ENCODE data around the gene TMEM14B. TPM values are rescaled to one million over a fixed set of nuclear protein-coding genes. Genes with fewer than 3 reads are reported as not detected.

Gene TMEM14B
- total RNA-seq (10 to 100 TPM; 41.8 to 44.1 TPM), total RNA-seq (15.9 to 55.8 (median 30.5) reads per million in 172 experiments)
- polyA plus RNA-seq (2013, experiment 1 of 2) = 71.0 TPM
- 64.8 TPM for polyA plus RNA-seq (2013, experiment 2 of 2)

GRCh38 chr6:10747251-10747972 lies at the start of gene TMEM14B:
TMEM14B (plus strand) TSS chr6:10747805; CDS start chr6:10749246, 1,441 bp downstream.
- peak within 1 kb of the TSS; percentile 86 for H3K4me3 Mint-ChIP-seq
- POLR2A ChIA-PET = interaction anchor here (0.7 to 3.4 kb wide), 7 partner anchors 10 to 737 kb away, joined by 3 to 64 read pairs (median 4); partner anchors contain the start of genes C6orf52, PAK1IP1, SMIM13 and TMEM14C
- Histone ChIP-seq H3K4me3 (ENCODE audit: low read length) (peak within 1 kb of the TSS; percentile 95), H3K4me1 (ENCODE audit: insufficient read depth, low read length) (peaks cover 35% of the 10 kb centered on the region), H3K27ac (ENCODE audit: low read depth in 1 of 2, low read length in 2 of 2) (peak within 1 kb of the TSS; percentile 60 to 75), H3K27me3 (ENCODE audit: control insufficient read depth in 1 of 2, insufficient read depth in 2 of 2, low read length in 2 of 2) (no peaks in the 10 kb centered on the region), H3K36me3 (ENCODE audit: insufficient read depth, low read length) (peaks cover 20% of the 10 kb centered on the region), H3K9me3 (ENCODE audit: control insufficient read depth in 1 of 2, insufficient read depth in 1 of 2, low read length in 2 of 2) (no peaks in the 10 kb centered on the region)
- no peaks in the 10 kb centered on the region for H3K9me3 Mint-ChIP-seq
- peaks cover 39% of the 10 kb centered on the region for H3K36me3 Mint-ChIP-seq (ENCODE audit: low read depth)
- H3K4me1 Mint-ChIP-seq (ENCODE audit: low read depth) = peaks cover 69% of the 10 kb centered on the region
- H3K27me3 Mint-ChIP-seq = no peaks in the 10 kb centered on the region
- peak; percentile 99 to 100 (median 100) for DNase-seq
- no peak for TF ChIP-seq CTCF (IDR thresholded peaks at IDR 0.05)
- ATAC-seq (ENCODE audit: poor library complexity) = peak; percentile 97
- peak within 1 kb of the TSS; percentile 97 for H3K27ac Mint-ChIP-seq
- intact Hi-C loops (cut with DNase I, micrococcal nuclease) = loop anchor here (1.0 to 5.0 kb wide), 5 partner anchors 25 to 345 kb away; partner anchors contain the start of genes C6orf52 (in 1 of the 2), PAK1IP1 (in 1 of the 2) and SMIM13 (in 1 of the 2)
- CTCF ChIA-PET = interaction anchor here (0.5 to 2.7 kb wide), 4 partner anchors 12 to 68 kb away, joined by 3 to 7 read pairs (median 3); partner anchors contain the start of gene PAK1IP1

- peaks cover 4% of the 10 kb centered on the region for H3K9me3 Mint-ChIP-seq
- intact Hi-C loops (cut with DNase I, micrococcal nuclease) = no loop called here
- peaks cover 6% of the 10 kb centered on the region for H3K4me1 Mint-ChIP-seq (ENCODE audit: low read depth)
- no peaks in the 10 kb centered on the region for H3K9me3 ChIP-seq (ENCODE audit: control insufficient read depth in 1 of 2, insufficient read depth in 1 of 2, low read length in 2 of 2)
- POLR2A ChIA-PET = no interaction called here
- no peaks in the 10 kb centered on the region for H3K27me3 ChIP-seq (ENCODE audit: control insufficient read depth in 1 of 2, insufficient read depth in 2 of 2, low read length in 2 of 2)
- no peak for TF ChIP-seq CTCF (IDR thresholded peaks at IDR 0.05)
- CTCF ChIA-PET = no interaction called here
- no peak overlapping the region for H3K27ac ChIP-seq (ENCODE audit: low read depth in 1 of 2, low read length in 2 of 2)
- peaks cover 19% of the 10 kb centered on the region for H3K36me3 Mint-ChIP-seq (ENCODE audit: low read depth)
- no peaks in the 10 kb centered on the region for H3K4me1 ChIP-seq (ENCODE audit: insufficient read depth, low read length)
- no peak overlapping the region for H3K4me3 ChIP-seq (ENCODE audit: low read length)
- DNase-seq (no peak), ATAC-seq (ENCODE audit: poor library complexity) (no peak)
- no peak overlapping the region for H3K27ac Mint-ChIP-seq
- H3K4me3 Mint-ChIP-seq = no peak overlapping the region
- no peaks in the 10 kb centered on the region for H3K27me3 Mint-ChIP-seq
- H3K36me3 ChIP-seq (ENCODE audit: insufficient read depth, low read length) = peaks cover 14% of the 10 kb centered on the region
Measured at GRCh38 chr6:10713962-10714361, 33.6 kb upstream of the TMEM14B start.

GRCh38 chr6:10719296-10719963 lies 28.2 kb upstream of the TMEM14B start:
- Histone ChIP-seq H3K4me3 (ENCODE audit: low read length) (peak overlapping the region; percentile 69), H3K36me3 (ENCODE audit: insufficient read depth, low read length) (no peaks in the 10 kb centered on the region), H3K27me3 (ENCODE audit: control insufficient read depth in 1 of 2, insufficient read depth in 2 of 2, low read length in 2 of 2) (no peaks in the 10 kb centered on the region), H3K27ac (ENCODE audit: low read depth in 1 of 2, low read length in 2 of 2) (no peak overlapping the region), H3K4me1 (ENCODE audit: insufficient read depth, low read length) (peaks cover 31% of the 10 kb centered on the region), H3K9me3 (ENCODE audit: control insufficient read depth in 1 of 2, insufficient read depth in 1 of 2, low read length in 2 of 2) (no peaks in the 10 kb centered on the region)
- intact Hi-C loops (cut with DNase I, micrococcal nuclease) = loop anchor here in 1 of 2 experiments (2.0 kb wide), 1 partner anchor 15 kb away; no protein-coding TSS in a partner anchor
- peaks cover 8% of the 10 kb centered on the region for H3K9me3 Mint-ChIP-seq
- H3K27ac Mint-ChIP-seq = peak overlapping the region; percentile 92
- ATAC-seq (ENCODE audit: poor library complexity) (peak; percentile 47), DNase-seq (peak in 7 of 14 experiments; percentile 9 to 60 (median 56))
- ChIA-PET CTCF (interaction anchor here (0.6 to 1.1 kb wide), 2 partner anchors 28 to 58 kb away, joined by 3 read pairs; no protein-coding TSS in a partner anchor), POLR2A (interaction anchor here (0.6 to 6.2 kb wide), 9 partner anchors 8 to 191 kb away, joined by 3 to 82 read pairs (median 3); partner anchors contain the start of genes C6orf52, PAK1IP1 and TMEM14B)
- H3K4me3 Mint-ChIP-seq = peak overlapping the region; percentile 94
- peaks cover 52% of the 10 kb centered on the region for H3K4me1 Mint-ChIP-seq (ENCODE audit: low read depth)
- no peaks in the 10 kb centered on the region for H3K27me3 Mint-ChIP-seq
- peaks cover 15% of the 10 kb centered on the region for H3K36me3 Mint-ChIP-seq (ENCODE audit: low read depth)
- no peak for TF ChIP-seq CTCF (IDR thresholded peaks at IDR 0.05)
